ENCODE data around the gene DCP2.

GRCh38 chr5:113067635-113068344 lies 91.2 kb downstream of the DCP2 start:
- TF ChIP-seq TAF1 (IDR thresholded peaks at IDR 0.05; ENCODE audit: low read depth): no peak
- TF ChIP-seq CREB1 (IDR thresholded peaks at IDR 0.05; ENCODE audit: low read depth): no peak
- TF ChIP-seq EGR1 (IDR thresholded peaks at IDR 0.05): no peak
- TF ChIP-seq EP300 (IDR thresholded peaks at IDR 0.05; ENCODE audit: borderline replicate concordance): no peak
- no peak for TF ChIP-seq RAD21 (IDR thresholded peaks at IDR 0.05; ENCODE audit: low read depth)
- no peak for TF ChIP-seq MAX (IDR thresholded peaks at IDR 0.05)
- TF ChIP-seq REST (IDR thresholded peaks at IDR 0.05; ENCODE audit: low read depth): no peak

All from Ishikawa (cell line).